H9 (cell line): ENCODE results near the gene SYNE2. TPM values are rescaled to one million over a fixed set of nuclear protein-coding genes. Genes with fewer than 3 reads are reported as not detected.

Experiments
- DNase-seq: peaks from one replicate; pipeline ENCODE4 v3.0.0-alpha.2; 2017
- H2AFZ ChIP-seq: one replicate; pipeline ENCODE4 v1.6.1; 2013; ENCODE audit warnings: mild to moderate bottlenecking, low read length, control low read depth, moderate library complexity
- H2AK5ac ChIP-seq: 2 replicates; pipeline ENCODE4 v1.6.1; 2013; ENCODE audit warnings: low read length, control low read depth, mixed read lengths; ENCODE audit not compliant: insufficient read length
- H2BK120ac ChIP-seq: one replicate; pipeline ENCODE4 v1.6.1; 2013; ENCODE audit warnings: low read depth, mild to moderate bottlenecking, low read length, control low read depth, inconsistent platforms; ENCODE audit not compliant: poor library complexity, severe bottlenecking
- H2BK12ac ChIP-seq: 2 replicates; pipeline ENCODE4 v1.6.1; 2013; ENCODE audit warnings: low read length, control low read depth, mixed read lengths, low read depth; ENCODE audit not compliant: insufficient read length
- H2BK15ac ChIP-seq: 2 replicates; pipeline ENCODE4 v1.6.1; 2013; ENCODE audit warnings: low read depth, low read length, control low read depth
- H2BK20ac ChIP-seq: one replicate; pipeline ENCODE4 v1.6.1; 2013; ENCODE audit warnings: low read depth, mild to moderate bottlenecking, low read length, control low read depth, inconsistent platforms; ENCODE audit not compliant: poor library complexity, severe bottlenecking
- H2BK5ac ChIP-seq: 2 replicates; pipeline ENCODE4 v1.6.1; 2013; ENCODE audit warnings: low read length, control low read depth, mixed read lengths; ENCODE audit not compliant: insufficient read length
- H3K14ac ChIP-seq: 2 replicates; pipeline ENCODE4 v1.6.1; 2013; ENCODE audit warnings: low read length, control low read depth; ENCODE audit not compliant: insufficient read depth
- H3K18ac ChIP-seq: 2 replicates; pipeline ENCODE4 v1.6.1; 2013; ENCODE audit warnings: low read depth, mild to moderate bottlenecking, mixed read lengths, low read length, control low read depth; ENCODE audit not compliant: insufficient read length
- H3K23ac ChIP-seq: 2 replicates; pipeline ENCODE4 v1.6.1; 2013; ENCODE audit warnings: low read length, control low read depth, mixed read lengths, low read depth; ENCODE audit not compliant: insufficient read length
- H3K23me2 ChIP-seq: 2 replicates; pipeline ENCODE4 v1.6.1; 2013; ENCODE audit warnings: low read depth, mild to moderate bottlenecking, mixed read lengths, low read length, control low read depth; ENCODE audit not compliant: insufficient read length, poor library complexity, severe bottlenecking
- H3K27ac ChIP-seq: 2 replicates; pipeline ENCODE4 v1.5.1; 2013; ENCODE audit warnings: low read length, control low read depth, mixed read lengths, low read depth; ENCODE audit not compliant: insufficient read length
- H3K27me3 ChIP-seq: 2 replicates; pipeline ENCODE4 v1.6.1; 2013; ENCODE audit warnings: low read length, control low read depth, inconsistent platforms; ENCODE audit not compliant: insufficient read depth
- H3K4ac ChIP-seq: 2 replicates; pipeline ENCODE4 v1.6.1; 2013; ENCODE audit warnings: low read depth, mild to moderate bottlenecking, control low read depth, inconsistent platforms, low read length, moderate library complexity
- H3K4me1 ChIP-seq: 2 replicates; pipeline ENCODE4 v1.6.1; 2013; ENCODE audit warnings: low read length, control low read depth, inconsistent platforms; ENCODE audit not compliant: insufficient read depth
- H3K4me2 ChIP-seq: 2 replicates; pipeline ENCODE4 v1.6.1; 2013; ENCODE audit warnings: low read length, control low read depth, mixed read lengths; ENCODE audit not compliant: insufficient read length, insufficient read depth
- H3K56ac ChIP-seq: 2 replicates; pipeline ENCODE4 v1.6.1; 2013; ENCODE audit warnings: low read depth, mild to moderate bottlenecking, mixed read lengths, low read length, control low read depth; ENCODE audit not compliant: insufficient read length
- H3K79me1 ChIP-seq: 2 replicates; pipeline ENCODE4 v1.6.1; 2013; ENCODE audit warnings: low read depth, mild to moderate bottlenecking, moderate library complexity, low read length, control low read depth, inconsistent platforms; ENCODE audit not compliant: insufficient read depth, poor library complexity, severe bottlenecking
- H3K79me2 ChIP-seq: 2 replicates; pipeline ENCODE4 v1.6.1; 2013; ENCODE audit warnings: low read length, control low read depth, inconsistent platforms; ENCODE audit not compliant: insufficient read depth
- H3K9ac ChIP-seq: 2 replicates; pipeline ENCODE4 v1.6.1; 2013; ENCODE audit warnings: low read length, control low read depth, mixed read lengths; ENCODE audit not compliant: insufficient read length; ENCODE audit errors: extremely low read depth
- H3K9me3 ChIP-seq: one replicate; pipeline ENCODE4 v1.6.1; 2013; ENCODE audit warnings: low read depth, low read length, inconsistent platforms; ENCODE audit not compliant: control insufficient read depth
- H3T11ph ChIP-seq: one replicate; pipeline ENCODE4 v1.6.1; 2013; ENCODE audit warnings: mild to moderate bottlenecking, low read length, control low read depth, inconsistent platforms
- H4K20me1 ChIP-seq: one replicate; pipeline ENCODE4 v1.6.1; 2013; ENCODE audit not compliant: control insufficient read depth, insufficient read length, insufficient read depth
- H4K5ac ChIP-seq: 2 replicates; pipeline ENCODE4 v1.6.1; 2013; ENCODE audit warnings: low read depth, mild to moderate bottlenecking, mixed read lengths, low read length, control low read depth; ENCODE audit not compliant: insufficient read length
- H4K8ac ChIP-seq: replicated peaks from 2 replicates; pipeline ENCODE4 v1.6.1; 2013; ENCODE audit warnings: low read length, control low read depth, mixed read lengths, low read depth; ENCODE audit not compliant: insufficient read length
- H4K91ac ChIP-seq: 2 replicates; pipeline ENCODE4 v1.6.1; 2013; ENCODE audit warnings: low read depth, mild to moderate bottlenecking, moderate library complexity, mixed read lengths, low read length, control low read depth; ENCODE audit not compliant: insufficient read length
- H3K27ac Mint-ChIP-seq, 3 experiments: 2 replicates in 2 of 3; 3 replicates in 1 of 3; pipeline ENCODE4 v1.8.0; 2020 to 2021; ENCODE audit warnings: mixed read lengths in 3 of 3, mild to moderate bottlenecking in 1 of 3, moderate library complexity in 1 of 3
- H3K27me3 Mint-ChIP-seq: 2 replicates; pipeline ENCODE4 v1.8.0; 2021; ENCODE audit warnings: low read depth, mild to moderate bottlenecking, moderate library complexity, mixed read lengths
- H3K36me3 Mint-ChIP-seq, 3 experiments: 2 replicates in 2 of 3; 3 replicates in 1 of 3; pipeline ENCODE4 v1.8.0; 2020 to 2021; ENCODE audit warnings: low read depth in 3 of 3, mixed read lengths in 3 of 3; ENCODE audit not compliant: insufficient read depth in 1 of 3
- H3K4me1 Mint-ChIP-seq, 2 experiments: 2 replicates each; pipeline ENCODE4 v1.8.0; 2020; ENCODE audit warnings: mixed read lengths in 2 of 2
- H3K4me3 Mint-ChIP-seq, 2 experiments: 2 replicates in 1 of 2; 3 replicates in 1 of 2; pipeline ENCODE4 v1.8.0; 2020 to 2021; ENCODE audit warnings: mild to moderate bottlenecking in 2 of 2, mixed read lengths in 2 of 2, moderate library complexity in 1 of 2
- H3K9me3 Mint-ChIP-seq, 2 experiments: 2 replicates in 1 of 2; 3 replicates in 1 of 2; pipeline ENCODE4 v1.8.0; 2020; ENCODE audit warnings: mild to moderate bottlenecking in 2 of 2, mixed read lengths in 2 of 2, moderate library complexity in 1 of 2
- CTCF ChIP-seq: fragments of 200-600 bp; sonication (generic); conservative IDR thresholded peaks from 3 replicates; pipeline ENCODE4 v1.8.0; 2021; ENCODE audit warnings: antibody characterized with exemption, mild to moderate bottlenecking
- WGBS: extraction: QIAGEN DNeasy Blood & Tissue Kit; methylation state at CpG from one replicate; pipeline ENCODE4 v1.1.7; 2013; ENCODE audit warnings: missing lambda C conversion rate, low lambda C conversion rate, mixed read lengths; ENCODE audit not compliant: insufficient read length; ENCODE audit errors: extremely low coverage; 5-methylcytosine and 5-hydroxymethylcytosine counted together
- total RNA-seq: library from RNA; stranded (reverse); gene quantifications from 2 replicates; pipeline ENCODE4 v1.2.1, GENCODE V29; 2021

SYNE2 gene
- total RNA-seq, 1 experiment from 2014 or later = 43.3 TPM

- H4K8ac ChIP-seq = no peak overlapping the region
- H3K56ac ChIP-seq = no peak overlapping the region
- H3K4me2 ChIP-seq = no peak overlapping the region
- H3K14ac ChIP-seq = no peak overlapping the region
- no CpG with 5 or more reads among the region's 4 CpGs for WGBS
- H4K91ac ChIP-seq = no peak overlapping the region
- no peak overlapping the region for H2AK5ac ChIP-seq
- H4K5ac ChIP-seq = no peak overlapping the region
- no peak overlapping the region for H2BK20ac ChIP-seq
- no peak overlapping the region for H2BK120ac ChIP-seq
- H3K18ac ChIP-seq = no peak overlapping the region
- Mint-ChIP-seq H3K4me1 (peaks cover 26 to 27% of the 10 kb centered on the region in 2 experiments), H3K27me3 (no peaks in the 10 kb centered on the region), H3K36me3 (peaks cover 0 to 9% (median 0%) of the 10 kb centered on the region in 3 experiments; a peak in 5 of 7 replicates), H3K4me3 (no peak overlapping the region), H3K9me3 (peaks cover 0 to 4% of the 10 kb centered on the region in 2 experiments; a peak in 2 of 5 replicates), H3K27ac (peak overlapping the region in 1 of 3 experiments; percentile 76; a peak in 2 of 7 replicates)
- no peak overlapping the region for H3K27ac ChIP-seq
- no peaks in the 10 kb centered on the region for H3K9me3 ChIP-seq
- no peaks in the 10 kb centered on the region; the same call in 1 of the 2 replicates for H3K79me2 ChIP-seq
- no peak overlapping the region for H3K4ac ChIP-seq
- H4K20me1 ChIP-seq = no peaks in the 10 kb centered on the region
- H3K9ac ChIP-seq = no peak overlapping the region
- no peak overlapping the region for H2BK12ac ChIP-seq
- H3K23me2 ChIP-seq = no peaks in the 10 kb centered on the region
- no peaks in the 10 kb centered on the region for H3K27me3 ChIP-seq
- TF ChIP-seq CTCF = no peak
- H3K23ac ChIP-seq = no peak overlapping the region
- H2BK5ac ChIP-seq = no peak overlapping the region
- DNase-seq = no peak
- H2AFZ ChIP-seq = no peak overlapping the region
- no peak overlapping the region for H2BK15ac ChIP-seq
- no peaks in the 10 kb centered on the region for H3K79me1 ChIP-seq
- no peak overlapping the region for H3T11ph ChIP-seq
- peaks cover 4% of the 10 kb centered on the region; the same call in 1 of the 2 replicates for H3K4me1 ChIP-seq
Measured at GRCh38 chr14:63896278-63896720, 43.5 kb downstream of the SYNE2 start.
